Embryonic facial prominence (tissue), 1 donor: ENCODE data around the gene MIPEP.

Experiments used
- DNase-seq: peaks from one replicate; pipeline ENCODE4 v3.0.0-alpha.2; 2016; ENCODE audit errors: extremely low spot score

The MIPEP gene

DNA sequence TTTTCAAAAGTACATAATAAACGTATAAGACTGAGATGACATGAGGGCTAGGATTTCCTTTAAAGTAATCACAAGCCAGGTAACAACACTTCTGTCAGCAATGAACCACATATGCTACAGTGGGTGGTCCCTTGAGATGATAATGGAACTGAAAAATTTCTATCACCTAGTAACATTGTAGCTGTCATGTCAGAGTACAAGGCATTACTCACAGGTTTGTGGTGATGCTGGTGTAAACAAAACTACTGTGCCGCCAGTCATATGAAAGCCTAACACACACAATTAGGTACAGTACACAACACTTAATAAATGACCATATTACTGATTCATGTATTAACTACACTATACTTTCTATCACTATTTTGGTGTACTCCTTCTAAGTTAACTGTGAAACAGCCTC lies 36.8 kb downstream of the MIPEP start:
- no peak for DNase-seq

DNA sequence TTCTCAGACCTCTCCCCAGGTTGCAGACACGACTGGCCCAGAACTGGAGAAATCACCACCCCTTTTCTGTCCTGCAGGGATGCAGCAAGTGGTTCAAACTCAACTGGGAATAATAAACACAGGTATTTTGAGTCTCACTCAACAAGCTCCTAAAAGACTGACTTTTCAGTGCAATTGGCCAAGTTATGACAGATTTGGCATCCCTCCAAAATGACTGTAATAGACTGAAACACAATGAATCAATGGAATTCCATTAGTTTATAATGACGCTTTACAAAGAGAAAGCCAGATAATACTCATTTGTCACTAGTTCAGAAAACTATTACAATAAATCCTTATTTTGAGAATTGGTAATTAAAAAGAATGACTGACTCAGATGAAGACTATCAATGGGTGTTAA lies 38.1 kb downstream of the MIPEP start:
- DNase-seq, result no peak

DNA sequence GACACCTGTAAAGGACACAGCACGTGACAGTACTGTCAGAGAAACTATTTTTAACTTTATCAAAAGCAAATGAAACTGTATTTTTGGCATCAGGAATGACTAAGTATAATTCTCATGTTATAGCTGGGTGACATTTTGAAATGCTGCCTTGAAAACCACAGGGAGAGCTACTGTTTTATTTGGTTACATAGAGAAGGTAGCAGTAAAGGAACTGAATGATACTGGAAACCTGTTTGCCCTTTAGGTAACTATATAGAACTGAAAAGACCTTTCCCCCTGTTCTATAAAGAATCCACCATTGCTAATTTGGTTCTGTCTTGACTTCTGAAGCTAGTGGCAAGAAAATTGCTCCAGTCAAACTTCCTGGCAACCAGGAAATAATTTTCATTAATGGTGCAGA lies 39.1 kb downstream of the MIPEP start:
- no peak for DNase-seq

DNA sequence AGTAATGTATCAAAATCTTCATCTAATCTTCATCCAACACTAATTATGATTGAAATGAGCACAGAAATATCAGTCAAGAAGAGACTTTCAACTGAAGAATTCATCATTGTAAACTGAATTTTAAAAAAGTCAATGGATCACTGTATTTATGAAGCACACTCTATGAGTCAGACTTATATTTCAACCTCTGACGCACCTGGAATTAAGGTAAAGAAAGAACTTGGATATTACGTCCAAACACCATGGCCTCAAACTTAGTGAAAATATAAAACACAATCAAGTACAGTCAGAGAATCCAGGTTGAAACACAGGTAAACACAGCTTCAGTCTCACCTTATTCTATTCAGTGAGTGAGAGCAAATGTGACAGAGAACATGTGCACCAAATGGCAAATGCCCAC lies 39.5 kb downstream of the MIPEP start:
- DNase-seq, result no peak

DNA sequence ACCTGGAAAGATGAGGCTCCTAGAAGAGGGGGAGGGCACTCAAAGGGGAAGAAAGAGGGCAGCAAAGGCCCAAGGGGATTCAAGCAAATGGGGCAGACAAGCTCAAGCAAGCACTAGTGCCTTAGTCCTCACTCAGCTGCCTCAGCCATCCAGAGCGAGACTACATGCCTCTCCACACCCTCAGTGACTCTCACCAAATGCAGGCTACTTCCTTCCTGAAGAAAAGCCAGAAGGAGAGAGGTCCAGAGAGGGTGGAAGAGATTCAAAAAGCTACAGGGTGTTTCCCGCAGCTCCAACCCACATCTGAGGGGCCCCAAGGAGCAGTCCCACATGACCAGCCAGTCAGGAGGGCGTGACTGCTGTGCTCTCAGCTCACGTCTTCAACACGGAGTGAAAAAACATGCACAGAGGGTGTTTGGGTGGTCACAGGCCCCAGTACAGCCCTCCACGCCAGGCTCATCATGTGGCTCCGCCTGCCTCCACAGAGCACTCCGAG lies 40.5 kb downstream of the MIPEP start:
- DNase-seq, result no peak

- no peak for DNase-seq
Measured at GRCh38 chr13:23848019-23848418, 41.2 kb downstream of the MIPEP start.

DNA sequence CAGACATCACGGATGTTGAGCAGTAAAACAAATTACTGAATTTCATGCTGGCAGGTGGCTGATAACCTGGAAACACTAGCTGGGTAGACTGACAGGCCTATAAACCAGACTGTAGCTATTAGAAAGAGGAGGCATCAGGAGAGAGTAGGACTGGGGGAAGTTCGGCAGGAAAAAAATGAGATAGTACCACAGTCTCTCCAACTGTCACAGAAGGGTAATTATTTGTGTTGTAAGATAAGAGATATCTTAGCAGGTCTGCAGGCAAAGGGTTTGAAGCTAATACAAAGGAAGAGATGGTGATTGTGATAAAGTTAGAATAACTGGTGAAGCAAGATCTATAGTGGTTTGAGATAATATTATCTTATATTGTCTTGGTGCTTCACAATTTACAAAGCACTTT lies 41.7 kb downstream of the MIPEP start:
- DNase-seq, result no peak

DNA sequence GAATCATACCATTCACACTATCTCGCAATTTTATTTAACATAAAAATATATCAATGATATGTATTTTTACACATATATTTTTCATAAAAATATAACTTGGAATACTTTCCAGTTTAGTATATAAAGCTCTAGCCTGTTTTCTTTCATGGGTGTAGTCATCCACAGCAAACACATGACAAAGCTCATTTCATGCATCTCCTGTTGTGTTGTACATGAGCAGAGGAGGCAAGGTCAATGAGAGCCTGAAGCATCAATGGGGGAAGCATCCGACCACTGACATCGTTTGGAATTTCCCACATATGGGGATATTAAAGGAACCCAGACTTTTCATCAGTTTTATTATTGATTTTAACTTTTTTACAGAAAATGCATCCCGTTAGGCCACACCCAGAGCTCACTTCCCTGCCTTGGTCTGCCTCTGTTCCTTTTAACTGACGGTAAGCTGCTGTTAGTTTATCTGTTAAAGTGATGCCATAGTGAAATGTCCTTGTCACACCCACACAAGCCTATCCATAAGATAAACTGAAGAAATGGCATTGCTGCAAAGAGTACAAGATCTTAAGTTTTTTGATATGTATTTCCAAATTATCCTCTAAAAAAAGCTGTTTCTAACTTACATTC lies 44.0 kb downstream of the MIPEP start:
- DNase-seq, result no peak

- no peak for DNase-seq
Measured at GRCh38 chr13:23844132-23844531, 45.1 kb downstream of the MIPEP start.

DNA sequence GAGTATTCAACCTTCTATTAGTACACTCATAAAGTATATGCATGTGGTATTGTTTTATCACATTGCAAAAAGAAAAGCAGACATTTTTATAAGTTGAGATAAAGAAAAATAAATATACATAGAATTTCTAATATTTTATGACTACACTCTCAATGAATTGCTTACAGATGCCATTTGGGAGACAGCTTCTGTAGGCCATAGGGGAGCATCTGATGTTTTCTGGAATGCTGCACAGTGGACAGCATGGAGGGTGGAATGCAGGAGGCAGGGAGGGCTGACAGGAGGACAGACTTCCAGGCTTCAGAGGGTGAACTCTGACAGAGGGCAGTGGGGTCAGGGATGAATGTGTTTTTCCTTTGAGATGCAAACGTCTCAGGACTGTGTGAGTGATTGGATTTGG lies 45.8 kb downstream of the MIPEP start:
- no peak for DNase-seq

DNA sequence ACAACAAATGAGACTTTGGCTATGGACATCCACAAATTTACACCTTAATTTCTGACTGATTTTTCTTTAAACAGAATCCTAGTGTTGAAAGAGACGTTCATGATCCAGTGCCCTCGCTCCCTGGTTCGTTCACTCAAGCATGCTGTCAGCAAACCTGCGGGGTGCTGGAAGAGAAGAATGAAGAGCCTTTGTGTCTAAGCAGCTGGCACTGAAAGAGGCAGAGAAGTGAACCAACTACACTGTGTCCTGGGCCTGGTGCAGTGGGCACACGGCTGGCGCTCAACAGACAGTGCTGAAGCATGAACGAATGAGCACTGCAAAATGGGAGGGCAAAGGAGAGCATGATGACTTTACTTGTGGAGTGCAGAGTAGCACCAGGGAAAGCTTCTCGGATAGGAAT lies 46.8 kb downstream of the MIPEP start:
- no peak for DNase-seq

DNA sequence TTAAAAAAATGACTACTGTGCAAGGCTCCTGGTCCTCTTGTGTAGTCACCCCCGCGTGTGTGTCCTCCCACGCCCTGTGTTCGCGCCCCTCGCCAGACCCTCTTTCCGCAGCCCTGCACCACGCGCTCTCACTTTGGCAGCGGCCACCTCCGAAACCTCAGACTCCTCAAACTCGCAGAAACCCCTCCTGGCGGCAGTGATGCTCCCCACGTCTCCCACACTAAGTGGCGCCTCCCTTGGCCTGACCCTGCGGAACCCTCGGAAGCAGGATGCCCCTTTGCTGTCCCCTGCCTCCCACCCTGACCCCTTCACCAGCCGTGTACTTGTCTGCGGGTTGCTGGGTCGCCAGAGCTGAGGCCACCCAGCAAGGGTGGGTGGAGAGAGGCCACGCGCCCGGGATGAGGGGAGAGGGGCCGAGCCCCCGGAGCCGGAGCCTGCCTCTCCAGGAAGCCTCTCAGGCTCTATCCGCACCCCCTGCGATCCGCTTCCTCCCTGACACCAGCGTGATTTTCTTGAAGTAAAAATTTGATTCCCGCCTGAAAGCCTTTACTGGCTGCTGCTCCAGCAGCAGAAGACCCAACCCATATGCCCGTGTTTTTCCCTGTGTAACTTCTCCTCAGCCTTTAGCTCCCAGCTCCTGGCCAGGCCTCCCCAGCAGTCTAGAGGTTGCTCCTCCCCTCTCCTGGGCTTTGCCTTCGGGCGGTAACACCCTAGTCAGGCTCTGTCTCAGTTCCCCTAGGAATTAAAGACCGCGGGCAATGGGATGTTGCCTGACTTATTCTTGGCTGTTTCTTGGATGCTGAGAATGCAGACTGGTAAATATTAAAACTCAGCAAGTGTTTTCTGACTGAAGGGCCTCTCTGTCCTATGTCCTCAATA lies 55.2 kb downstream of the MIPEP start:
- no peak for DNase-seq

DNA sequence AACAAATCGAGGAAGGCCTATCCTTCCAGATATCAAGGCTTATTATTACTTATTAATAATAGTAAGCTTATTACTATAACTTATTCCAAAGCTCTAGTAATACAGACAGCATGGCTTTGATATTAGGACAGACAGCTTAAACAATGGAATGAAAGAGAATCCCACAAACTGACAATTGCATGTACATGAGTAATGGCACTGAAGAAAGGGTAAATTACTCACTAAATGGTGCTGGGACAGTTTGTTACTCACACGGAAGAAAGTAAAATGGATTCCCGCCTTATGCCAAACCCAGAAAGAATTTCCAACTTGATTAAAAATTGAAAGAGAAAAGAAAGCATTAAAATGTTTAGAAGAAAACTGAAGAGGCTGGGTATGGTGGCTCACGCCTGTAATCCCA lies 60.3 kb downstream of the MIPEP start:
- DNase-seq, result no peak

- no peak for DNase-seq
Measured at GRCh38 chr13:23828086-23828485, 61.1 kb downstream of the MIPEP start.

- DNase-seq, result no peak
Measured at GRCh38 chr13:23825179-23825578, 64.0 kb downstream of the MIPEP start.

- no peak for DNase-seq
Measured at GRCh38 chr13:23824371-23824770, 64.8 kb downstream of the MIPEP start.

DNA sequence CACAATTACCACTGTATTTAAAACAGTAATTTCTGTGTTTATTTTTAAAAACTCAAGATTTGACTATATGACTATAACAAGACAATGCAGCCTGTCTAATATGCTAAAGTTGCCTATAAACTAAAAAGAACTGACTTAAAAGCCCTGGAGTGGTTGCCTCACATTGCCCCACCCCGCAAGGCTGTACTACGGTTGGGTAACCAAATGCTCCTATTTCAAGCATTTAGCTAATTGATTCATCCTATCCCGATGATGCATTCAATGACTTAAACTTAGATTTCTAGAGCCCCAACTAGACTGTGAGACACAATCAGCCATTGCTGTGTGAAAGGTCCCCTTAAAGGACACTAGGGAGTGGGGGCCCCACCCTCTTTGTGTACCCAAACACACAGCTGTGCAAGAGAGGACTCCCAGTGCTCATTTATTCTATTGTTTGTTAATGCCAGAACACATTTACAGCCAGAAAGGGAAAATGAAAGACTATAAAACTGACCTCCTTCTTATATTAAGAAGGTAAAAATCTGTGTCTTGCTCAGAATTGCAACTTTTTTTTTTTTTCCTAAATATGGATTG lies 66.9 kb downstream of the MIPEP start:
- DNase-seq, result no peak

DNA sequence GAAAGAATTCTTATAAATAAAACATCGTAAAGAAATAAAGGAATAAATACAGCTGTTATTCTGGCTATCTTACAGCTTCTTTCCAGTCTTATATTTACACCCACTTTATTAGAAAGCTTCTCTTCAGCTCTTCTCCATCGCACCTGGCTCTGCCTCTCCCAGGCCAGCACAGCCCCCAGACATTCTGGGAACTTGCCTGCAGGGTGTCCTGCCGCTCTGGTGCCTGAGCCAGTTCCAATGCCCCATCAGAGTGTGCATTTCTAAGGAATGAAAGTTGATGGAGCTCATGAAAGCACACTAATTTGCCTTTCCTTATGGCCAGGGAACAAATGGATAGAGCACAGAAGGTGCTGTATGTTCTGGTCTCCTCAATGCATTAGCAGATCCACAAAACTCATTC lies 68.7 kb downstream of the MIPEP start:
- no peak for DNase-seq

DNA sequence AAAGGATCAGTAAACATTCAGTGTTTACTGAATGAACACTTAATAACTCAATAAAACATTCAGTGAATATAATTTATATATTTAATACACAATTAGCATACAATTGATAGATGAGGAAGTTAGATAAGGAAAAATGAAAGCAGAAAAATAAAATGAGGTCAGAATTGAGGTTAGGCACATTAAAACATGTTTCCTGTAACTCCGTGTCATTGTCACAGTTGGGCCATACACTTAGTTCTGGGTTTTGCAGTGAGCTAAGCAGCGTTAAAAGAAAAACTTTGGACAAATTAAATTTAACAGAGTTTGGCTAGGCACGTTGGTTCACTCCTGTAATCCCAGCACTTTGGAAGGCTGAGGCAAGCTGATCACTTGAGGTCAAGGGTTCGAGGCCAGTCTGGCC lies 71.4 kb downstream of the MIPEP start:
- DNase-seq, result no peak

GRCh38 chr13:23817136-23817535 lies 72.1 kb downstream of the MIPEP start:
- DNase-seq, result no peak

DNA sequence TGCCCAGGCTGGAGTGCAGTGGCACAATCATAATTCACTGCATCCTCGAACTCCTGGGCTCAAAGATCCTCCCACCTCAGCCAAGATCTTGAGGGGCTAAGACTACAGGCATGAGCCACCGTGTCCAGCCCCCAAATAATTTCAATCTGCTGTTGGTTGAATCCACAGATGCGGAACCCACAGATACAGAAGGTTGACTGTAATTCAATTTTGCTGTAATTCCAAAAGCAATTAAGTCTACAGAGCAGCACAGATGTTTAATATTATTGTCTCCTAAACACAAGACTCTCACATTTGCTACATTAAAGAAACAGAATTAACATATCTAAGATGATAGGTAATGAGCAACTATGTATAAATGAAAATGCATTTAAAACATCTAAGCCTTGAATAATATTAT lies 75.6 kb downstream of the MIPEP start:
- no peak for DNase-seq

- DNase-seq, result no peak
Measured at GRCh38 chr13:23811366-23812062, 77.7 kb downstream of the MIPEP start.
